Ovary (tissue), 9 donors: Measurements from ENCODE around the gene SPATA31E1. TPM values are rescaled to one million over a fixed set of nuclear protein-coding genes. Genes with fewer than 3 reads are reported as not detected.
"Not testable (repeated sequence)": the region's sequence is repeated elsewhere in the genome, so short reads cannot be mapped to it uniquely, and the experiment has no call there.

Experiments
- DNase-seq, 5 donors: peaks; one replicate each; pipeline ENCODE4 v3.0.0-alpha.2; 2019 to 2020
- H3K27ac ChIP-seq, 2 donors: fragments of 200-600 bp; one replicate each; pipeline versions ENCODE4 v1.5.1 to v1.8.0; 2019 to 2022
- H3K27me3 ChIP-seq: fragments of 200-600 bp; one replicate; pipeline ENCODE4 v1.8.0; 2022
- H3K36me3 ChIP-seq: fragments of 200-600 bp; sonication (generic); one replicate; pipeline ENCODE4 v1.5.1; 2019
- H3K4me1 ChIP-seq: one replicate; pipeline ENCODE4 v1.8.1; 2013; ENCODE audit warnings: mild to moderate bottlenecking, moderate library complexity; ENCODE audit not compliant: insufficient read depth
- H3K4me3 ChIP-seq: fragments of 200-600 bp; sonication (generic); one replicate; pipeline ENCODE4 v1.5.1; 2017
- H3K9me3 ChIP-seq, 2 donors: fragments of 200-600 bp in 1 of 2; sonication (generic) in 1 of 2; one replicate each; pipeline versions ENCODE4 v1.5.1 to v1.8.1; 2013 to 2019; ENCODE audit warnings: mild to moderate bottlenecking in 1 of 2, moderate library complexity in 1 of 2
- CTCF ChIP-seq, 3 donors: fragments of 450-650 bp in 2 of 3; fragments of 200-600 bp in 1 of 3; IDR thresholded peaks; one replicate each; pipeline versions ENCODE4 v1.5.1 to v1.8.0; 2016 to 2022; ENCODE audit warnings: antibody characterized with exemption in 3 of 3, mild to moderate bottlenecking in 1 of 3
- EP300 ChIP-seq: sonication (generic); formaldehyde crosslinking; IDR thresholded peaks from one replicate; pipeline ENCODE4 v1.6.1; 2017; ENCODE audit warnings: antibody characterized with exemption
- POLR2A ChIP-seq: fragments of 450-650 bp; IDR thresholded peaks from one replicate; pipeline ENCODE4 v1.6.1; 2017; ENCODE audit warnings: antibody characterized with exemption, mild to moderate bottlenecking, moderate library complexity
- WGBS, 3 donors: extraction: QIAGEN DNeasy Blood & Tissue Kit in 1 of 3; methylation state at CpG; one replicate each; pipeline versions ENCODE4 v1.1.5 to v1.1.7; 2013 to 2017; 5-methylcytosine and 5-hydroxymethylcytosine counted together
- intact Hi-C, 4 donors: fragments of 100-400 bp; cut with DNase I; formaldehyde crosslinking; loops; one replicate each; pipeline versions ENCODE4 v1.11.0 to v1.15.1; 2022 to 2023
- polyA plus RNA-seq, 2 donors: library from polyadenylated mRNA; stranded (reverse); fragments of 200-250 nt in 1 of 2; fragments of 350-450 nt in 1 of 2; fragmentation: Illumina TruSeq in 1 of 2; extraction: RNeasy Lipid Tissue Mini Kit (QIAGEN cat#74804) in 1 of 2; gene quantifications; one replicate each; pipeline ENCODE4 v1.2.3, GENCODE V29; 2013 to 2014
- total RNA-seq, 7 donors: library from RNA; depleted of rRNA in 2 of 7; stranded (reverse); fragments of >200 nt in 2 of 7; fragmentation: NEBNext Ultra II Directional in 3 of 7; extraction: Animal tissue kit (Norgen Biotek cat#: 25700) in 3 of 7; gene quantifications; one replicate each; pipeline versions ENCODE4 v1.1.0 to v1.2.4, GENCODE V29; 2016 to 2023
- donor health status: DM: no; HTN: no; CAD: no; lungs with moderate emphysema.
- donor health status: DM: no; HTN: no; CAD: no.
- donor health status: Bipolar disorder and iron deficiency.
- donor health status: DM: yes; HTN: yes; CAD: no.
- donor health status: DM: no; HTN: no; CAD: no.
- donor health status: DM: yes; HTN: yes; CAD: no.

The SPATA31E1 gene
- total and polyA plus RNA-seq, 9 donors: not detected

- DNase-seq: no peak
- no peaks in the 10 kb centered on the region for H3K9me3 ChIP-seq
- TF ChIP-seq CTCF (IDR thresholded peaks at IDR 0.05) (no peak), EP300 (no peak), POLR2A (no peak)
- WGBS, 3 donors: 91 to 96% (median 93%) methylated on average over 28 of the region's 28 CpGs
- no peak overlapping the region for H3K4me3 ChIP-seq
- no peaks in the 10 kb centered on the region for H3K36me3 ChIP-seq
- intact Hi-C loops: no loop called here
- no peak overlapping the region for H3K27ac ChIP-seq
- no peaks in the 10 kb centered on the region for H3K4me1 ChIP-seq
- H3K27me3 ChIP-seq: no peaks in the 10 kb centered on the region
Measured at GRCh38 chr9:87842878-87843585, 39.6 kb upstream of the SPATA31E1 start.

- H3K36me3 ChIP-seq: no peaks in the 10 kb centered on the region
- H3K27me3 ChIP-seq: no peaks in the 10 kb centered on the region
- WGBS, 3 donors: 16 to 27% (median 24%) methylated on average over 2 of the region's 2 CpGs
- no peak for DNase-seq
- no peak overlapping the region for H3K4me3 ChIP-seq
- H3K4me1 ChIP-seq: no peaks in the 10 kb centered on the region
- TF ChIP-seq POLR2A: no peak
- no peak for TF ChIP-seq EP300
- TF ChIP-seq CTCF (IDR thresholded peaks at IDR 0.05): no peak
- intact Hi-C loops: no loop called here
- H3K27ac ChIP-seq: no peak overlapping the region
- H3K9me3 ChIP-seq: no peaks in the 10 kb centered on the region
Measured at GRCh38 chr9:87844506-87844905, 38.2 kb upstream of the SPATA31E1 start.

GRCh38 chr9:87847817-87848216 is 34.9 kb upstream of the SPATA31E1 start:
- H3K4me3 ChIP-seq, H3K27ac ChIP-seq, H3K4me1 ChIP-seq, intact Hi-C loops, H3K36me3 ChIP-seq, DNase-seq, H3K27me3 ChIP-seq, H3K9me3 ChIP-seq: not testable (repeated sequence)
- 56 to 60% (median 56%) methylated on average over 2 of the region's 2 CpGs for WGBS, 3 donors

- WGBS, 3 donors: 48 to 74% (median 58%) methylated on average over 3 of the region's 3 CpGs
- intact Hi-C loops: no loop called here
Measured at GRCh38 chr9:87849144-87849758, 33.4 kb upstream of the SPATA31E1 start.

More at GRCh38 chr9:87849144-87849758, 33.4 kb upstream of the SPATA31E1 start:
- H3K4me1 ChIP-seq: no peaks in the 10 kb centered on the region
- H3K9me3 ChIP-seq: no peaks in the 10 kb centered on the region
- TF ChIP-seq EP300 (no peak), POLR2A (no peak), CTCF (IDR thresholded peaks at IDR 0.05) (no peak)
- H3K27me3 ChIP-seq: no peaks in the 10 kb centered on the region
- no peak for DNase-seq
- H3K36me3 ChIP-seq: no peaks in the 10 kb centered on the region
- H3K4me3 ChIP-seq: no peak overlapping the region
- H3K27ac ChIP-seq: no peak overlapping the region
